Loucy (cell line): ENCODE data around the gene EPB41L3.

ENCODE experiments used
- H2AFZ ChIP-seq: fragments of 200-600 bp; sonication (generic); 2 replicates; pipeline ENCODE4 v1.6.0; 2016; ENCODE audit warnings: antibody characterized with exemption, mild to moderate bottlenecking, low read length, moderate library complexity
- H3F3A ChIP-seq: fragments of 200-600 bp; 2 replicates; pipeline ENCODE4 v1.6.0; 2016; ENCODE audit warnings: antibody characterized with exemption, low read depth, mild to moderate bottlenecking
- H3K27me3 ChIP-seq: fragments of 200-600 bp; sonication (generic); 2 replicates; pipeline ENCODE4 v1.6.1; 2014; ENCODE audit warnings: low read length, mild to moderate bottlenecking; ENCODE audit not compliant: insufficient read depth, poor library complexity, severe bottlenecking
- H3K36me3 ChIP-seq: fragments of 200-600 bp; sonication (generic); 2 replicates; pipeline ENCODE4 v1.6.1; 2016; ENCODE audit warnings: low read length; ENCODE audit not compliant: insufficient read depth
- H3K4me1 ChIP-seq: fragments of 200-600 bp; sonication (generic); 2 replicates; pipeline ENCODE4 v1.5.1; 2014; ENCODE audit warnings: low read length, mild to moderate bottlenecking; ENCODE audit not compliant: insufficient read depth, poor library complexity, severe bottlenecking
- H3K4me2 ChIP-seq: fragments of 200-600 bp; sonication (generic); 2 replicates; pipeline ENCODE4 v1.6.0; 2014; ENCODE audit warnings: antibody characterized with exemption, low read length, low read depth, mild to moderate bottlenecking; ENCODE audit not compliant: poor library complexity, severe bottlenecking
- H3K4me3 ChIP-seq: fragments of 200-600 bp; sonication (generic); 2 replicates; pipeline ENCODE4 v1.5.1; 2014; ENCODE audit warnings: low read length, mild to moderate bottlenecking, mixed read lengths; ENCODE audit not compliant: poor library complexity, severe bottlenecking
- H3K79me2 ChIP-seq: fragments of 200-600 bp; sonication (generic); 2 replicates; pipeline ENCODE4 v1.6.1; 2014; ENCODE audit warnings: low read length; ENCODE audit not compliant: insufficient read depth
- H3K9ac ChIP-seq: fragments of 200-600 bp; sonication (generic); 2 replicates; pipeline ENCODE4 v1.6.0; 2014; ENCODE audit warnings: mild to moderate bottlenecking, low read depth, low read length, moderate library complexity; ENCODE audit not compliant: poor library complexity, severe bottlenecking
- H3K9me2 ChIP-seq: fragments of 200-600 bp; sonication (generic); replicated peaks from 2 replicates; pipeline ENCODE4 v1.6.1; 2016; ENCODE audit warnings: low read depth, low read length, mixed read lengths
- H3K9me3 ChIP-seq: fragments of 200-600 bp; sonication (generic); 2 replicates; pipeline ENCODE4 v1.6.1; 2014; ENCODE audit warnings: mild to moderate bottlenecking, antibody characterized with exemption, low read length, low read depth; ENCODE audit not compliant: insufficient read depth
- H4K20me1 ChIP-seq: fragments of 200-600 bp; sonication (generic); 2 replicates; pipeline ENCODE4 v1.6.0; 2014; ENCODE audit warnings: antibody characterized with exemption, low read length, mild to moderate bottlenecking; ENCODE audit not compliant: insufficient read depth, poor library complexity, severe bottlenecking
- EZH2phosphoT487 ChIP-seq: fragments of 200-600 bp; IDR thresholded peaks from 2 replicates; pipeline ENCODE4 v1.6.1; 2018; ENCODE audit warnings: antibody characterized with exemption, mild to moderate bottlenecking, moderate library complexity, borderline replicate concordance
- TF ChIP-seq, protein P1 (sequence below): fragments of 200-600 bp; sonication (generic); conservative IDR thresholded peaks from 2 replicates; pipeline ENCODE4 v1.5.1; 2014; ENCODE audit warnings: mild to moderate bottlenecking, antibody characterized with exemption, low read length

The EPB41L3 gene

DNA sequence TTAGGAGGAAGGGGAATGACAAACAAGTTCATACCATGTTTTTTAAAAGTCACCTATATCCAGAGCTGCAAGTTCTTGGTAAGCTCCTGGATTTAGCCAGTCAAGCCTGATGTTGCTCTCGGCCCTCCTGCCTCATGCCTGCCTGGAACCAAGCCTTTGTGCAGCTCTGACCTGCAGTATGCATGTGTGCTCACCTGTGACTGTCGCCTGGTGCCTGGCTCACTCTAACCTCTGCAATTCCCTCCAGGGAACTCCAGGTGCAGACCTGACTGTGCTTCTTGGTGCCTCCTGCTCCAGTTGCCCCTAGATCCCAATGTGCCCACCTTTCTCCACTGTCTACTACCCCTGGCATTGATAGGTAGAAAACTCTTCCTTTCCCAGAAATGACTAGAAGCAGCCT is 163.2 kb downstream of the EPB41L3 start:
- Histone ChIP-seq H3K4me3 (no peak overlapping the region), H3K79me2 (no peaks in the 10 kb centered on the region), H3K4me1 (no peaks in the 10 kb centered on the region), H3K36me3 (no peaks in the 10 kb centered on the region), H3F3A (no peaks in the 10 kb centered on the region), H3K9me3 (no peaks in the 10 kb centered on the region; the same call in 1 of the 2 replicates), H4K20me1 (no peaks in the 10 kb centered on the region), H3K9ac (no peak overlapping the region), H3K27me3 (no peaks in the 10 kb centered on the region), H3K9me2 (no peaks in the 10 kb centered on the region), H2AFZ (no peak overlapping the region), H3K4me2 (no peak overlapping the region)
- TF ChIP-seq, protein P1, sequence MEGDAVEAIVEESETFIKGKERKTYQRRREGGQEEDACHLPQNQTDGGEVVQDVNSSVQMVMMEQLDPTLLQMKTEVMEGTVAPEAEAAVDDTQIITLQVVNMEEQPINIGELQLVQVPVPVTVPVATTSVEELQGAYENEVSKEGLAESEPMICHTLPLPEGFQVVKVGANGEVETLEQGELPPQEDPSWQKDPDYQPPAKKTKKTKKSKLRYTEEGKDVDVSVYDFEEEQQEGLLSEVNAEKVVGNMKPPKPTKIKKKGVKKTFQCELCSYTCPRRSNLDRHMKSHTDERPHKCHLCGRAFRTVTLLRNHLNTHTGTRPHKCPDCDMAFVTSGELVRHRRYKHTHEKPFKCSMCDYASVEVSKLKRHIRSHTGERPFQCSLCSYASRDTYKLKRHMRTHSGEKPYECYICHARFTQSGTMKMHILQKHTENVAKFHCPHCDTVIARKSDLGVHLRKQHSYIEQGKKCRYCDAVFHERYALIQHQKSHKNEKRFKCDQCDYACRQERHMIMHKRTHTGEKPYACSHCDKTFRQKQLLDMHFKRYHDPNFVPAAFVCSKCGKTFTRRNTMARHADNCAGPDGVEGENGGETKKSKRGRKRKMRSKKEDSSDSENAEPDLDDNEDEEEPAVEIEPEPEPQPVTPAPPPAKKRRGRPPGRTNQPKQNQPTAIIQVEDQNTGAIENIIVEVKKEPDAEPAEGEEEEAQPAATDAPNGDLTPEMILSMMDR, result no peak
- no peak for TF ChIP-seq EZH2phosphoT487

DNA sequence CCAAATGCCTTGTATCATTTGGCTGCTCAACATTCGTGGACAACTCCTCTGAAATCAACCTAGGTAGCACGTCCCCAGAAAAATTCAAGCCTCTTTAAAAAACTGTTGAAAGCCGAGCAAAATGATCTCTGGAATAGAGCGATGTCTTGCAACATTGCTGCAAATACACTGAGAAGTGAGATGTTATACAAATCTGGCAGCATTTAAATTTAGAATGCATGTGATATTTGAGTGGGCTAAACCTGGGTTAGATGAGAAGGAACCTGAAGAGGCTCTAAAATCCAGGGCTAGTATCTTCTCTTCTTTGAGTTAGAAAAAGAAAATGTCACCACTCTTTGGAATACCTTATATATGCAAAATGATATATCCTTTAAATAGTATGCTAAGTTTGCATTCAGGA is 166.8 kb downstream of the EPB41L3 start:
- no peaks in the 10 kb centered on the region for H3K36me3 ChIP-seq
- no peaks in the 10 kb centered on the region for H3F3A ChIP-seq
- H3K4me2 ChIP-seq, result no peak overlapping the region
- H3K9ac ChIP-seq, result no peak overlapping the region
- H3K4me3 ChIP-seq, result no peak overlapping the region
- no peak for TF ChIP-seq EZH2phosphoT487
- TF ChIP-seq, protein P1, result no peak
- H4K20me1 ChIP-seq, result no peaks in the 10 kb centered on the region
- H2AFZ ChIP-seq, result no peak overlapping the region
- H3K4me1 ChIP-seq, result no peaks in the 10 kb centered on the region
- no peaks in the 10 kb centered on the region for H3K27me3 ChIP-seq
- no peaks in the 10 kb centered on the region for H3K79me2 ChIP-seq
- no peaks in the 10 kb centered on the region; the same call in 1 of the 2 replicates for H3K9me3 ChIP-seq
- H3K9me2 ChIP-seq, result no peaks in the 10 kb centered on the region

- Histone ChIP-seq H3K9me3 (no peaks in the 10 kb centered on the region), H3K4me3 (no peak overlapping the region), H3K9me2 (no peaks in the 10 kb centered on the region), H3K4me2 (no peak overlapping the region), H3K36me3 (no peaks in the 10 kb centered on the region), H3K9ac (no peak overlapping the region), H2AFZ (no peak overlapping the region), H4K20me1 (no peaks in the 10 kb centered on the region), H3F3A (no peaks in the 10 kb centered on the region), H3K4me1 (no peaks in the 10 kb centered on the region), H3K79me2 (no peaks in the 10 kb centered on the region), H3K27me3 (no peaks in the 10 kb centered on the region)
- TF ChIP-seq, protein P1, result no peak
- no peak for TF ChIP-seq EZH2phosphoT487
Measured at GRCh38 chr18:5370332-5370731, 173.5 kb downstream of the EPB41L3 start.
